NCI-H2196 treated with DMSO at 0.1 percent for 48 hours (cell line): ENCODE results near the gene DNAJC22.
"Not testable (repeated sequence)": the region's sequence is repeated elsewhere in the genome, so short reads cannot be mapped to it uniquely, and the experiment has no call there.

Experiments used
- DNase-seq: peaks from one replicate; lab custom pipeline; 2025; ENCODE audit not compliant: unreplicated experiment; lab: John Stamatoyannopoulos, UW

Gene DNAJC22

DNA sequence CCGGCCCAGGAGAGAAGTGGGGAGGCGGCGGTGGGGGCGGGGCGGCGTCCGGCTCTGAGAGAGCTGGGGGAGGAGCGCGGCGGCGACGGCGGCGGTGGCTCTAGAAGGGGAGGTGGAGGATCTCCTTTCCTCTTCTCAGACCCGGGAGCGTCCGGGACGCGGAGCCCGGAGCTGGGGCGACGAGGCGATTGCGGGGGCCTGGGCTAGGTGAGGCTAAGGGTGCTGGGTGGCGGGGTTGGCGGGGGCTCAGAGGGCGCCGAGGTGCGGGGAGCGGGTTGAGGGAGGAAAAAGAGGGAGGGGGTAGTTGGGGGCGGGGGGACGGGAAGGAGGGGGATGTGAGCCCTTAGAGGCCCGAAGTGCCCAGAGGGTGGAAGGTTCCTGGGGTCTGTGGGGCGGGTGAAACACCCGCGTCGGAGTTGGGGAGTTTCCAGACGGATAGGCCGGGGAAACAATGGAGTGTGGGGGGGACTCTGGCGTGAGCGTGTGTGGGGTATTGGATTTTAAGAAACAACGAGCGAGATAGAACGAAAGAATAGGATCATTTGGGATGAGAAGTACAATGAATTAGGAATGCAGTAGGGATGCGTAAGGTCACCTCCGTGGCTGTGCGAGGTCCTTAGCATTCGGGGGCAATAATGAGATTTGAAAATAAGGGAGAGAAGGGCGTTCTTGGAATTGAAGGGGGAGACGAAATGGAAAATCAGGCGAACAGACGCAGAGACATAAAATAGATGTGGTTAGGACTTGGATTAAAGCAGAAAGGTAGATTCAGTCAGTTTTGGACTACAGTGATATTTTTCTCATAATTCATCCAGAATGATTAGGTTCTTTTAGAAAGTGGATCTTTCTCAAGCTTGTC is 20.9 kb downstream of the DNAJC22 start, which contains the start of gene SPATS2:
Gene SPATS2 (plus strand): TSS at position 82 of the 859 bp plus-strand sequence. CDS start 93,551 bp downstream, outside the sequence.
- DNase-seq = no peak

DNA sequence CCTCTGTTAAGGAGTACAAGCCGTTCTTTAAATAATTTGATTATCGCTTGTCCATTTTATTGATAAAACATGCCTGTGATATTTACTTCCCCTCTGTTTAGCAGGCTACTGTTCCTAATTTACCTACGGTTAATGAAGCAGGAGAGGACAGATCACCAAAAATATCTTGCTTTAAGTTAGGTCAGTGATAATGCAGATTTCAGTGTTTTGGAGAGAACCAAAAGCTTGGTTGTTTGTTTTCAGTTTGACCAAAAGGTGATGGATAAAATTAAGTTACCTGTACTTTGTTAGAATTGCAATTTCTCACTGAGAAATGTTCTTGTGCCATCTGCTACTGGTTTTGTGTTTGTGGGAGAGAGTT is 21.5 kb downstream of the DNAJC22 start:
- DNase-seq = no peak

DNA sequence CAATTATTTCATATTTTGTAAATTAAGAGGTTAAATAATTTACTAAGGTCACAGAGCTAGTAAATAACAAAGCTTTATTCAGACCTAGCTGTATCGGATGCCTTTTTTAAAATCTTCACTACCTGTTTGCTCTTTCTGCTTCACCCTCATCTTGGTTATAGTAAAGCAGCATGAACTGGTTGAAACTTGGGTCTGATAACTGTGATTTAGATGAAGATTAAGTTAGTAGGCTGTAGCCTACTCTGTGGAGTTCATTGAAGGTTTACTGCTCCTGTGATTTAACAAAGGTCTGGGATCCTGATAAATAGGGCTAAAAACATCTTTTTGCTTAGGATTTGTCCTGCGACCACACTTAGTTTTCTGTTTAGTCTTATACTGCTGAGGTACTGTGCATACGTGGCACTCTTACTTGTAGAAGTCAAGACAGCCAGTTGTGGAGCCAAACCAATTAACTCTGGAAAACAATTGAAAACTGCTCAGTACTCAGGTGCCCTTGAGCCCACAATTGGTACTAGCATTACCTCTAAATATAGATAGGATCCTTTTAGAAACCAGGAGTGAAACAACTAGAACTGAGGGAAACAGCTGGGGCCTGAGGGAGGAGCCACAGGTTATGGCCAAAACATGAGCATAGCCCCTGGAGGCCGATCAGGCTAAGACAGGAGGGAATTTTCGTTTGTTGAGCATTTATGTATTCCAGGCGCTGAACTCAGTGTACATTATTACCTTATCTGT is 22.9 kb downstream of the DNAJC22 start:
- peak; percentile 22 for DNase-seq

DNA sequence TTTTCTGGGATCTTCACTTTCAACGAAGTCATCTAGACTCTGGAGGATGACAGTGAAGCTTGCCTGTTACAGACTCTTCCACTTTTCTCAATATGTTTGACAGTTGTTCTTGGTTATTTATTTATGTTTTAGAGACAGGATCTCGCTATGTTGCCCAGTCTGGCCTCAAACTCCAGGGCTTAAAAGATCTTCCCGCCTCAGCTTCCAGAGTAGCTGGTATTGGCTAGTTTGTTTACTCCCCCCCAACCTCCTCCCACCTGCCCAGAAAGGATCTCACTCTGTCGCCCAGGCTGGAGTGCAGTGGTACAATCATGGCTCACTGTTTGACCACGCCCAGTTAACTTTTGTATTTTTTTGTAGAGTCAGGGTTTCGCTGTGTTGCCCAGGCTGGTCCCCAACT is 23.9 kb downstream of the DNAJC22 start:
- no peak for DNase-seq

DNA sequence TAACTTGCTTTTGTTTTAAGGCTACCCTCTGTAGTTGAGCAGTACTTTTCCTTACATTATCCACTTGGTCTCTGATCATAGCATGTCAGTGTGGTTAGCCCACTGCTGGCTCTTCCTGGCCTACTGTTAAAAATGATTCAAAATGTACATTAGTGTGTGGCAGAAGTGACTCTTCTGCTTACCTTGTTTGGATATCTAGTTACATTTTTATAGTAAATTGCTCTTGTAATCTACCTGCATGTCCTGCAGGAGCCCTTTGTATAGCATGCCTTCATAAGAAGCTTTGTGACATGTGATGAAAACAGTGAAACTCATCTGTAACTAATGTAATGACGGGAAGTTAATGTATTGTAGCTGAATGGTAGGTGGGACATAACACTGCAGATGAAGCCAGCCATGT is 28.7 kb downstream of the DNAJC22 start:
- DNase-seq = no peak

DNA sequence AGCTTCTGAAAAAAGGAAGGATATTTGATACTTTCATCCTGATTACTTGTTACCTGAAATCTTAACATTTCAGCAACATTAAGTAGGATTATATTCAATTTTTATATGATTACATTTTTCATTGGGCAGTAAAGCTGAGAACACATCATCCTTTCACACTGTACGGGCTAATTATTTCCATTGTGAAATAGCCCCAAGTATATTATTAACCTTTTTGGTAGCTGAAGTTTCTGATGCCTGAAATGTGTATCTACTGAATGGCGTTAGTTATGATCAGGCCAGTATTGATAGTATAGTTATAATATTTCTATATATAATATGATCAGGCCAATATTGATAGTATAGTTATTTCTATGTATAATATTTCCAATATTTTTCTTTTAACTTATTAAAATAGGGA is 30.7 kb downstream of the DNAJC22 start:
- no peak for DNase-seq

DNA sequence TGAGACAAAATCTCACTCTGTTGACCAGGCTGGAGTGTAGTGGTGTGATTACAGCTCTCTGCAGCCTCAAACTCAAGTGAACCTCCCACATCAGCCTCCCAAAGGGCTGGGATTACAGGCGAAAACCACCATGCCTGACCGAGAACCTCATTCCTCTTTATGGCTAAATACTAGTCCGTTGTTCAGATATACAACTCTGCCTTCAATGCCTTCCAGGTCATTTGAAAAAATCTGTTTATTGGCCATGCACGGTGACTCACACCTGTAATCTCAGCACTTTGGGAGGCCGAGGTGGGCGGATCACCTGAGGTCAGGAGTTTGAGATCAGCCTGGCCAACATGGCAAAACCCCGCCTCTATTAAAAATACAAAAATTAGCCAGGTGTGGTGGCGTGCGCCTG is 33.5 kb downstream of the DNAJC22 start:
- DNase-seq = not testable (repeated sequence)

- DNase-seq = no peak
Observed at GRCh38 chr12:49388682-49389386, 42.1 kb downstream of the DNAJC22 start.

DNA sequence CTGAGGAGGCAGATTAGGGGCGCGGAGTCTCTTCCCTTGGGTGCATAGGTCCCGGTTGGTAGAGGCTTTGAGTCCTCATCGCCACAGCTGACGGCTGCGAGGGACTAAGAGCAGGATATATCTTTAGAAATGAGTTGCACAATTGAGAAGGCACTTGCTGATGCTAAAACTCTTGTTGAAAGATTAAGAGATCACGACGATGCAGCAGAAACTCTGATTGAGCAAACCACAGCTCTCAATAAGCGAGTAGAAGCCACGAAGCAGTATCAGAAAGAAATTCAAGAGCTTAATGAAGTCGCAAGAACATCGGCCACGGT is 42.7 kb downstream of the DNAJC22 start:
- no peak for DNase-seq

GRCh38 chr12:49397000-49397399 is 50.3 kb downstream of the DNAJC22 start:
- DNase-seq = no peak

GRCh38 chr12:49400304-49400703 is 53.6 kb downstream of the DNAJC22 start:
- DNase-seq = no peak
